ENCODE measurements around the gene NCAPH2.

- TF ChIP-seq CTCF (IDR thresholded peaks at IDR 0.05; ENCODE audit: low read depth, low read length, poor library complexity, severe bottlenecking): no peak
- no peak for TF ChIP-seq EZH2phosphoT487 (IDR thresholded peaks at IDR 0.05; ENCODE audit: borderline replicate concordance, low read length)
These were observed 43.2 kb downstream of the NCAPH2 start for GRCh38 chr22:50551160-50551752.
